Hepatic stellate cell (primary cell): ENCODE results near the gene ETV6.
A peak's percentile ranks its signal among the peaks of the same experiment; 100 is the strongest.
"Not testable (repeated sequence)": the region's sequence is repeated elsewhere in the genome, so short reads cannot be mapped to it uniquely, and the experiment has no call there.

Experiments
- DNase-seq: peaks from one replicate; pipeline ENCODE4 v3.0.0; 2011; ENCODE audit warnings: low spot score

Gene ETV6

GRCh38 chr12:11649413-11650285, at the start of gene ETV6:
Gene ETV6 (plus strand): TSS chr12:11649674. CDS start chr12:11650128, 454 bp downstream.
- peak; percentile 86 for DNase-seq

DNA sequence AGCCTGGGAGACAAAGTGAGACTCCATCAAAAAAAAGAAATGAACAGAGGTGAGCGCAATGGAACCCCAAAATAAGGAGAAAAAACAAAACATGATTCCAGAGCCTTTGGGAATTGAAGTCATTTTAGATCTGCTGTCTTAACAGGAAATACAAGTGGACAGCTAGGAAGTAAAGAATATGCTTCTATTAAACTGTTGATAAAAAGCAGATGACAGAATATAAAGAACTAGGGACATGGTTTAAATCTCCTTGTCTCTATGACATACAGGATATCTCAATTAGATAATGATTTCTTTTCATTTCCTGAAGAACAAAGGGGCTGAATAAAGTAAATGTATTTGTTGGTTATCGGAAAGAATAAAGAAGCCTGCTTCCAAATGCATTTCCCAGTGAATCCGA, 49.3 kb upstream of the ETV6 start:
- DNase-seq: no peak

DNA sequence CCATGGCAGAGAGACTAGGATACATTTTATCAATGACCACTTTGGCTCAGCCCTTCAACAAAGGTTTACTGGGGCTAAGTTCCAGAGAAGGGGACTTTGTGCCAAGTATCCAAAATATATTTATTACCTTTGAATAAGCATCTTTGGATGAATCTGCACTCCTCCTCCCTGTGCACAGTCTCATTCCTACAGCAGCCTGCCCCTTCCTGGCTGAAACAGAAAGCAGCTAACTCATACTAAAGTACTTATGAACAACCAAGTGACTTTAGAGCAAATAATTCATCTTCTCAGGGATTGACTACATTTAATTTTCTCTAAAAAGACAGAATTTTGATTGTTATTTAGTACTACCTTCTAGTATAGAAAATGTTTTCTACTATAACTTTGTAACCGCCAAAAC, 47.8 kb upstream of the ETV6 start:
- no peak for DNase-seq

- peak; percentile 13 for DNase-seq
Observed at GRCh38 chr12:11607313-11608081, 42.0 kb upstream of the ETV6 start.

DNA sequence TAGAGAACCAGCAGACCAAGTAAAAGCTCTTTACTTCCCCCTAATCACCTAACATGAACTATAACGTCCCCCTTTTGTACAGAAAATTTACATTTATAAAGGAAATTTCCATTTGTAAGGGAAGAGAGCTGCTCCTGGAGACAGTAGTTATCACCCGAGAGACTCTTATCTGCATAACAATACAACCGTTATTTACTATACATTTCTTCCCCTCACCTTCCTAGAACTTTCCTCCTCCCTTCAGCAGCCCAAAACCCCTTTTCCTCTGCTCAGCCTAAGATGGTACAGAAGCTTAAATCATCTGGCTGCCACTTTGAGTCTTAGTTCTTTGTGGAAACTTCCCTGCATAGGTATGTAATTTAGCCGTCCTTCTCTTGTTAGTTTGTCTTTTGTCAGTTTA, 40.4 kb upstream of the ETV6 start:
- no peak for DNase-seq

- no peak for DNase-seq
Observed at GRCh38 chr12:11615481-11615880, 34.0 kb upstream of the ETV6 start.

DNA sequence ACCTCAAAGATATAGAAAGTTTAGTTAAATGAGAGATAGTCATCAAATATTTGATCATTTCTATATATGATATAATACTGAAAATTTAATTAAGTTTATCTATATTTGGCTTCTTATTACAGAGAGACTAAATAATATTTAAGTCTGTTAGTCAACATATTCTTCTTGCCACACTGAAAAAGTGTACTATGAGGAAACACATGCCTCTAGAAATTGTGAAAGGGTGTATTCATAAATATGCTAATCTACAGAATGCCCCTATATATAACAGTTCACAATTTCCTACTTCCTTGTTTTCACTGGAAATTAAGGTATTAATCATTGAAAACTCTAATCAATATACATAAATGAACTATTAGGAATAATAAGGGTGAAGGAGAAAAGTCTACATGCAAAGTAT, 31.4 kb upstream of the ETV6 start:
- DNase-seq: no peak

GRCh38 chr12:11621797-11622423, 27.6 kb upstream of the ETV6 start:
- DNase-seq: no peak

DNA sequence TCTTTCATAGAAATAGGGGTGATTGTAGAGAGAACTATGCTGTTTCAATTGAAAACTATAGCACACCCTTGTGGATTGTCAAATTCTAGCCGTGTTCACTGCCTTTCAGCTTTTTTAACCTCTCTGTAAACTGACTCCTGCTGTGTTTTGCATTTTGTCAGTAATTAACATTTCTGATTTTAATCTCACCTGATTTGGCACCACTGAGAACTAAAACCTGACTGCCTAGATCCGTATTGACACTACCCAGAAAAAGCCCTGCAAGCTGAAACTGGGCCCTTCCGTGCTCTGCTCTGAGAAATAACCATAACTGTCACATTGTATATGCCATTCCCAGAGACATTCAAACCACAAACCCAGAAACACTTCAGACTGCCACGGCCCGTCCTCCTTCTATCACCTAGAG, 26.6 kb upstream of the ETV6 start:
- no peak for DNase-seq

DNA sequence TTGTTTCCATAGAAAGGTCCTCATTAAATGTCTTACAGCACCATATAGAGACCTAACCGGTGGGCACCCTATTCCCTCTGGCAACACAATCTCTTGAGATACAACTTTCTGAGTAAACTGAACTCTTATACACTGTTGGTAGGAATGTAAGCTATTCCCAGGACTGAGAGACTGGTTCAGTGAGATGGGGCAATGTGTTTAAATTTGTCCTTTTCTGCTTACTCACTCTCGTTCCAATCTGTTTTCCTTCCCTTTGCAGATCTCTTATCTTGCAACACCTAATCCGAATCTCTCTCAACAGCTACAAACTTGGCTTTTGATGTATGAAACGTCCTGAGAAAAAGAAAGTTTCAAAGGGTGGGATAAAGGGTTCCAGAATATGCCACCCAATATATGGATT, 26.1 kb upstream of the ETV6 start:
- DNase-seq: no peak

- DNase-seq: no peak
Observed at GRCh38 chr12:11624116-11624515, 25.4 kb upstream of the ETV6 start.

- not testable (repeated sequence) for DNase-seq
Observed at GRCh38 chr12:11627709-11628108, 21.8 kb upstream of the ETV6 start.

- no peak for DNase-seq
Observed at GRCh38 chr12:11628353-11628752, 21.1 kb upstream of the ETV6 start.

DNA sequence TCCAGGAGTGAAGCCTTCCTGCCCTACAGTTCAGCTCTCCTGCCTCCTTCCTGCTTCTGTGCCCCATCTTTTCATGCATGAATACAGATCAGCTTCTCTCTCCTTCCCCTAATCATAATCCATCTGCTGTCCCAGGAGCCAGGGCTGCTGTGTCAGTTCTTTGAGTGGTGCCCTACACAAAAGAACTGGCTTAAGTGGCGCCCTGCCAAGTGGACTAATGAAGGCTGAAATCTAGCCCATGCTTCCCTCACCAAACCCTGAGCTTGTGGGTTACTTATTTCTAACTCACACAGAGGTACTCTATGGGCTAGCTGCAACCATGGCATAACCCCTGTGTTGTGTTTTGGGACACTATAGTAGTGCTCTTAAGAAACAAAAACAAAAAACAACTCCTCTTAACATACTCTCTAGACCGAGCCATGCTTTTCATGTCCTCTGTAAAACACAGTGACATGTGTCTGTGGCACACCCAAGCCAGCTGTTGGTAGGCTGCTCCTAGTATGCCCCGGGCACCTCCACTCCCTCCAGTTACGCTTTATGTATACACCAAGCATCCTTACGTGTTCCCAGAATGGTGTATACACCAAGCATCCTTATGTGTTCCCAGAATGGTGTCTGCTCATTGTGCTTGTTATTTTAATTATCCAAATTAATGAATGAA, 19.3 kb upstream of the ETV6 start:
- no peak for DNase-seq

DNA sequence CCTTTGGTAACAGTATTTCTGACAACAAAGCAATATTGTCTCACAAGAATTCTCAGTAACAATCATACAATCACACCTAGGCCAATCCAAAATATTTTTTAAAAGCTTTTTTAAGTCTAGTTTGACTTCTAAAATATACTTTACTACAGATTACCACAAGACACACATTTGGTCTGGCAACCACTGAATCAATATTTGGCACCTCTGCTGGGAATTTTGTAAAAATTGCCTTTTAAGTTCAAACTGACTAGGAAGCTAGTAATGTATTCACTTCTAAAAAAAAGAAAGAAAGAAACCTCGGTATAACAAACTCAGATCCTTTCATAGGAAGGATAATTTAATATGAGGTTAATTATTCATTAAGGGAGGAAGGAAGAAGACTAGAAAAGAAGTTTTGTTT, 18.2 kb upstream of the ETV6 start:
- DNase-seq: no peak

GRCh38 chr12:11631881-11632280, 17.6 kb upstream of the ETV6 start:
- DNase-seq: not testable (repeated sequence)

- DNase-seq: no peak
Observed at GRCh38 chr12:11633968-11634367, 15.5 kb upstream of the ETV6 start.

- no peak for DNase-seq
Observed at GRCh38 chr12:11635341-11635740, 14.1 kb upstream of the ETV6 start.

DNA sequence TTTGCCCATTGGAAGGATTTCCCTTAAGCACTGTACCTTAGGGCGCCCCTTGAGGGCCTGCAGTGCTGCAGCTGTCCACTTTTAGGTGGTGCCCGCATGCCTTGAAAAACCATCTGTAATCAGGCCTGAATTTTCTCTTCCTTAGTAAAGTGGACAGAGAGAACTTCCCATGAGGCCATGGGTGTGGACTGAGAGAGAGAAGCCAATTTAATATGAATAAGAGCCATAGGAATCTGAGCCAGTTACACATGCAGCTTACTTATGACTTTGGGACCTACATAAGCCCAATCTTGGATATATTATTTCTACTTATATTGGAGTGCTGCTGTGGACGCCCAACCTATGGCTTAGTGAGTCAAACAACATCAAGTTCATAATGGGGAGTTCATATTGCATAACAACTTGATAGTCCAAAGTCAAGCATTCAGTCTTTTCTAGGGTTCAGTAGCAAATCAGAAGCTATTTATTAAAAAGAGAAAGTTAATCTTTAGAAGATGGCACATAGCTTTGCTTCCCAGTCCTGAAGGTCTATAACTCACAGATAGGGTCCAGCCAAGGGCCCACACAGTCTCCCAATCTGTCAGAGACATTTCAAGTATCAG, 11.1 kb upstream of the ETV6 start:
- no peak for DNase-seq

DNA sequence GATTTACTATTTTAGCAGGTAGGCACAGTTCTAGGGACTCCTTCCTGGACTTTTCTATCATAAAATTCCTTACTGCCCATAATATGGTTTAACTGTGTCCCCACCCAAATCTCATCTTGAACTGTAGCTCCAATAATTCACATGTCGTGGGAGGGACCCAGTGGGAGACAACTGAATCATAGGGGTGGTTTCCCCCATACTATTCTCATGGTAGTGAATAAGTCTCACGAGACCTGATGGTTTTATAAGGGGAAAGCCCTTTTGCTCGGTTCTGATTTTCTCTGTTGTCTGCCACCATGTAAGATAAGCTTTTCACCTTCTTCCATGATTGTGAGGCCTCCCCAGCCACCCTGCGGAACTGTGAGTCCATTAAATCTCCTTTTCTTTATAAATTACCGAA, 10.0 kb upstream of the ETV6 start:
- no peak for DNase-seq

- DNase-seq: no peak
Observed at GRCh38 chr12:11641522-11641921, 8.0 kb upstream of the ETV6 start.

GRCh38 chr12:11642785-11643184, 6.7 kb upstream of the ETV6 start:
- no peak for DNase-seq
